GM12878 (cell line): ENCODE measurements around the gene CSF1R. TPM values are rescaled to one million over a fixed set of nuclear protein-coding genes. Genes with fewer than 3 reads are reported as not detected.

ENCODE experiments used
- ATAC-seq: fragments of 200-7000 bp; cut with Tn5 transposase; 3 replicates; pipeline ENCODE4 v1.9.1; 2020; ENCODE audit warnings: mild to moderate bottlenecking, moderate library complexity
- BruUV-seq: library from RNA; stranded (reverse); fragments of 400-500 nt; replicated peaks from 2 replicates; lab custom pipeline; 2021; lab: Mats Ljungman, UMichigan
- CTCF ChIA-PET: fragments of 300-600 bp; sonication (Branson Sonifier 250); formaldehyde crosslinking; extraction: SDS; loops from one replicate; lab custom pipeline; 2021; ENCODE audit warnings: inconsistent platforms; lab: Yijun Ruan, JAX
- POLR2A ChIA-PET: fragments of 350-600 bp; formaldehyde crosslinking; extraction: SDS; loops from one replicate; lab custom pipeline; 2021; ENCODE audit warnings: inconsistent platforms; lab: Charles Lee
- RAD21 ChIA-PET: fragments of 300-600 bp; sonication (Branson Sonifier 250); formaldehyde crosslinking; loops from one replicate; lab custom pipeline; 2023; ENCODE audit warnings: antibody characterized with exemption; ENCODE audit not compliant: unreplicated experiment; lab: Charles Lee
- SMC1A ChIA-PET: fragments of 300-600 bp; sonication (Branson Sonifier 250); formaldehyde crosslinking; loops from one replicate; lab custom pipeline; 2023; ENCODE audit not compliant: unreplicated experiment, uncharacterized antibody; lab: Charles Lee
- DNase-seq: peaks from one replicate; pipeline ENCODE4 v3.0.0-alpha.2; 2011; ENCODE audit warnings: low read depth, low spot score
- FAIRE-seq: peaks from 3 replicates; lab custom pipeline; 2011; peaks lifted over from hg19 to GRCh38; lab: Jason Lieb, UNC
- H2AFZ ChIP-seq: 2 replicates; pipeline ENCODE4 v1.6.0; 2011; ENCODE audit warnings: low read depth, low read length, control low read depth; ENCODE audit not compliant: control insufficient read depth
- H3K27ac ChIP-seq: 2 replicates; pipeline ENCODE4 v1.5.1; 2011; ENCODE audit warnings: control low read depth; ENCODE audit not compliant: control insufficient read depth, insufficient read depth
- H3K27me3 ChIP-seq, 2 experiments: replicated peaks in 1 of 2; 2 replicates each; pipeline versions ENCODE4 v1.6.0 to v1.6.1; 2011; ENCODE audit warnings: low read length in 1 of 2; ENCODE audit not compliant: control insufficient read depth in 2 of 2, insufficient read depth in 2 of 2
- H3K36me3 ChIP-seq, 2 experiments: 2 replicates each; pipeline ENCODE4 v1.5.1; 2011; ENCODE audit warnings: low read length in 1 of 2; ENCODE audit not compliant: control insufficient read depth in 2 of 2, insufficient read depth in 2 of 2
- H3K4me1 ChIP-seq: 2 replicates; pipeline ENCODE4 v1.6.1; 2011; ENCODE audit warnings: mild to moderate bottlenecking, low read length, moderate library complexity, mixed read lengths; ENCODE audit not compliant: control insufficient read depth, insufficient read depth
- H3K4me2 ChIP-seq: 2 replicates; pipeline ENCODE4 v1.6.0; 2011; ENCODE audit warnings: control low read depth; ENCODE audit not compliant: control insufficient read depth, insufficient read depth
- H3K4me3 ChIP-seq: fragments of 200-600 bp; sonication (generic); 2 replicates; pipeline ENCODE4 v1.5.1; 2016
- H3K79me2 ChIP-seq: 2 replicates; pipeline ENCODE4 v1.6.0; 2011; ENCODE audit warnings: low read length; ENCODE audit not compliant: control insufficient read depth, insufficient read depth
- H3K9ac ChIP-seq: 2 replicates; pipeline ENCODE4 v1.8.0; 2011; ENCODE audit warnings: low read length, control low read depth, mixed read lengths; ENCODE audit not compliant: control insufficient read depth, insufficient read depth
- H3K9me3 ChIP-seq: replicated peaks from 3 replicates; pipeline ENCODE4 v1.5.1; 2011; ENCODE audit warnings: mild to moderate bottlenecking, low read length; ENCODE audit not compliant: control insufficient read depth, insufficient read depth
- H4K20me1 ChIP-seq: 2 replicates; pipeline ENCODE4 v1.6.0; 2011; ENCODE audit not compliant: control insufficient read depth, insufficient read depth
- ESRRA ChIP-seq: IDR thresholded peaks from 2 replicates; pipeline ENCODE4 v1.6.1; 2012; ENCODE audit warnings: mild to moderate bottlenecking, low read length, improper control_type of control experiment
- HDGF ChIP-seq: fragments of 450-650 bp; IDR thresholded peaks from 2 replicates; pipeline ENCODE4 v1.6.1; 2016; ENCODE audit warnings: antibody characterized with exemption
- MEF2A ChIP-seq: IDR thresholded peaks from 2 replicates; pipeline ENCODE4 v1.6.1; 2011; ENCODE audit warnings: low read depth, mild to moderate bottlenecking, low read length, moderate library complexity; ENCODE audit not compliant: insufficient read depth
- NR2C1 ChIP-seq: fragments of 450-650 bp; IDR thresholded peaks from 2 replicates; pipeline ENCODE4 v1.6.1; 2017; ENCODE audit warnings: antibody characterized with exemption, mild to moderate bottlenecking, moderate library complexity
- NR2C2 ChIP-seq: IDR thresholded peaks from 2 replicates; pipeline ENCODE4 v1.6.1; 2011; ENCODE audit warnings: borderline replicate concordance, low read depth; ENCODE audit not compliant: control insufficient read depth, insufficient read length
- RAD21 ChIP-seq: IDR thresholded peaks from 2 replicates; pipeline ENCODE4 v1.6.1; 2011; ENCODE audit warnings: mild to moderate bottlenecking, low read depth, low read length, moderate library complexity; ENCODE audit not compliant: insufficient read depth
- ZBTB33 ChIP-seq: fragments of 450-650 bp; IDR thresholded peaks from 2 replicates; pipeline ENCODE4 v1.6.1; 2017; ENCODE audit warnings: mild to moderate bottlenecking
- ZNF217 ChIP-seq: fragments of 450-650 bp; IDR thresholded peaks from 2 replicates; pipeline ENCODE4 v1.6.1; 2017; ENCODE audit warnings: antibody characterized with exemption, mild to moderate bottlenecking
- ZZZ3 ChIP-seq: IDR thresholded peaks from 2 replicates; pipeline ENCODE4 v1.6.1; 2011; ENCODE audit warnings: low read depth; ENCODE audit not compliant: control insufficient read depth, insufficient read length
- WGBS: methylation state at CpG from one replicate; pipeline ENCODE4 v1.1.6; 2016; ENCODE audit warnings: low lambda C conversion rate; ENCODE audit not compliant: insufficient replicate concordance, insufficient coverage; ENCODE audit errors: missing lambda C conversion rate; 5-methylcytosine and 5-hydroxymethylcytosine counted together
- in situ Hi-C: fragments of 300-500 bp; cut with MboI; formaldehyde crosslinking; loops from 9 replicates; pipeline ENCODE4 v1.14.3; 2018; ENCODE audit warnings: mixed read lengths
- intact Hi-C: fragments of 100-400 bp; cut with micrococcal nuclease; formaldehyde crosslinking; loops from one replicate; pipeline ENCODE4 v1.14.2; 2022; ENCODE audit not compliant: unreplicated experiment
- polyA plus RNA-seq, 11 experiments: library from polyadenylated mRNA; depleted of rRNA in 4 of 11; unstranded in 6 of 11; stranded (reverse) in 5 of 11; fragments of >200 nt; fragmentation: Nextera tagmentation in 4 of 11; fragmentation: Illumina TruSeq in 1 of 11; extraction: Ambion mirVana in 4 of 11; extraction: Trizol in 1 of 11; gene quantifications; 1 replicate in 1 of 11; 2 replicates in 10 of 11; pipeline versions ENCODE4 v1.2.1 to v1.2.3, GENCODE V29; 2011 to 2016; ENCODE audit warnings: inconsistent platforms in 2 of 11, missing spikeins in 2 of 11, low read depth in 1 of 11
- total RNA-seq, 4 experiments: library from RNA; depleted of rRNA in 3 of 4; stranded (reverse); fragments of >200 nt in 3 of 4; fragmentation: Illumina TruSeq in 1 of 4; extraction: Trizol in 1 of 4; gene quantifications; 2 replicates each; pipeline versions ENCODE4 v1.2.1 to v1.2.3, GENCODE V29; 2013 to 2021
- TF ChIP-seq, protein P1 (sequence below): fragments of 450-650 bp; IDR thresholded peaks from 2 replicates; pipeline ENCODE4 v1.6.1; 2017; ENCODE audit warnings: mild to moderate bottlenecking, moderate library complexity

Gene CSF1R
- total and polyA plus RNA-seq, 10 of the 15 experiments (the other 5 are each of a cell fraction or from before 2014, with no cell fraction given): 0.35 to 3.6 (median 1.2) TPM

DNA sequence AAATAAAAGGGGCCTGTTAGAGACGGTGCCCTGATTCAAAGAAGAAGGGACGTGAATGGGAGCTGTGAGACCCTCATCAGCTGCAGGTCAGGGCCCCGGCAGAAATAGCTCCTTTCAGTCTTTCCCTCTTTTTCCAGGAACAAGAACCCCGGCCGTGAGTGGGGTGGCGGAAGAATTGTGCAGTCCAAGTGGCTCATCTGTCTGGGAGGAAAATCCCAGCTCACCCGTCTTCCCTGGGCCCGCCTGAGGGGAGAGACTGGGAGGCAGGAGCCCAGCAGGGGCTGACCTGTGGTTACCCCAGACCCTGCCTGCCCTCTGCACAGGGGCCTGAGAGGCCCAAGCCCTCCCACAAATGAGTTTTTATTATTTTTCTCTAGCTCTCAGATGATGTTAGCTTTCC lies 24.8 kb upstream of the CSF1R start:
- no peak overlapping the region for H3K27ac ChIP-seq
- no peaks in the 10 kb centered on the region for H3K36me3 ChIP-seq
- no peak overlapping the region for H3K9ac ChIP-seq
- BruUV-seq: no TSS peak
- ChIA-PET SMC1A (interaction anchor here (0.7 to 1.4 kb wide), 3 partner anchors 24 to 115 kb away, joined by 3 read pairs; no protein-coding TSS in a partner anchor), RAD21 (no interaction called here), CTCF (interaction anchor here (3.9 kb wide), 1 partner anchor 12 kb away, joined by 15 read pairs; no protein-coding TSS in a partner anchor), POLR2A (no interaction called here)
- no peaks in the 10 kb centered on the region; a peak in 1 of 4 replicates for H3K27me3 ChIP-seq
- ATAC-seq (no peak), FAIRE-seq (no peak), DNase-seq (no peak)
- no peak overlapping the region for H3K4me3 ChIP-seq
- WGBS: 18% methylated on average over 8 of the region's 8 CpGs
- in situ Hi-C loops: no loop called here
- intact Hi-C loops: no loop called here
- no peak overlapping the region for H3K4me2 ChIP-seq
- H3K9me3 ChIP-seq: no peaks in the 10 kb centered on the region
- no peaks in the 10 kb centered on the region for H3K79me2 ChIP-seq
- no peak overlapping the region for H2AFZ ChIP-seq
- H3K4me1 ChIP-seq: no peaks in the 10 kb centered on the region
- TF ChIP-seq HDGF: no peak
- no peak for TF ChIP-seq ZNF217
- TF ChIP-seq, protein P1, sequence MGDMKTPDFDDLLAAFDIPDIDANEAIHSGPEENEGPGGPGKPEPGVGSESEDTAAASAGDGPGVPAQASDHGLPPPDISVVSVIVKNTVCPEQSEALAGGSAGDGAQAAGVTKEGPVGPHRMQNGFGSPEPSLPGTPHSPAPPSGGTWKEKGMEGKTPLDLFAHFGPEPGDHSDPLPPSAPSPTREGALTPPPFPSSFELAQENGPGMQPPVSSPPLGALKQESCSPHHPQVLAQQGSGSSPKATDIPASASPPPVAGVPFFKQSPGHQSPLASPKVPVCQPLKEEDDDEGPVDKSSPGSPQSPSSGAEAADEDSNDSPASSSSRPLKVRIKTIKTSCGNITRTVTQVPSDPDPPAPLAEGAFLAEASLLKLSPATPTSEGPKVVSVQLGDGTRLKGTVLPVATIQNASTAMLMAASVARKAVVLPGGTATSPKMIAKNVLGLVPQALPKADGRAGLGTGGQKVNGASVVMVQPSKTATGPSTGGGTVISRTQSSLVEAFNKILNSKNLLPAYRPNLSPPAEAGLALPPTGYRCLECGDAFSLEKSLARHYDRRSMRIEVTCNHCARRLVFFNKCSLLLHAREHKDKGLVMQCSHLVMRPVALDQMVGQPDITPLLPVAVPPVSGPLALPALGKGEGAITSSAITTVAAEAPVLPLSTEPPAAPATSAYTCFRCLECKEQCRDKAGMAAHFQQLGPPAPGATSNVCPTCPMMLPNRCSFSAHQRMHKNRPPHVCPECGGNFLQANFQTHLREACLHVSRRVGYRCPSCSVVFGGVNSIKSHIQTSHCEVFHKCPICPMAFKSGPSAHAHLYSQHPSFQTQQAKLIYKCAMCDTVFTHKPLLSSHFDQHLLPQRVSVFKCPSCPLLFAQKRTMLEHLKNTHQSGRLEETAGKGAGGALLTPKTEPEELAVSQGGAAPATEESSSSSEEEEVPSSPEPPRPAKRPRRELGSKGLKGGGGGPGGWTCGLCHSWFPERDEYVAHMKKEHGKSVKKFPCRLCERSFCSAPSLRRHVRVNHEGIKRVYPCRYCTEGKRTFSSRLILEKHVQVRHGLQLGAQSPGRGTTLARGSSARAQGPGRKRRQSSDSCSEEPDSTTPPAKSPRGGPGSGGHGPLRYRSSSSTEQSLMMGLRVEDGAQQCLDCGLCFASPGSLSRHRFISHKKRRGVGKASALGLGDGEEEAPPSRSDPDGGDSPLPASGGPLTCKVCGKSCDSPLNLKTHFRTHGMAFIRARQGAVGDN: no peak
- TF ChIP-seq ESRRA: no peak
- TF ChIP-seq NR2C1: no peak
- TF ChIP-seq RAD21: no peak
- TF ChIP-seq NR2C2: no peak
- TF ChIP-seq ZBTB33: no peak
- TF ChIP-seq ZZZ3: no peak
- TF ChIP-seq MEF2A: no peak
- no peaks in the 10 kb centered on the region for H4K20me1 ChIP-seq
